Right lobe of liver (tissue), 6 donors: ENCODE measurements around the gene IQGAP3. TPM values are rescaled to one million over a fixed set of nuclear protein-coding genes. Genes with fewer than 3 reads are reported as not detected.
"Not testable (repeated sequence)": the region's sequence is repeated elsewhere in the genome, so short reads cannot be mapped to it uniquely, and the experiment has no call there.

Experiments used
- ATAC-seq, 4 donors: fragments of 200-7000 bp; cut with Tn5 transposase; one replicate each; pipeline ENCODE4 v1.9.1; 2020; ENCODE audit warnings: mild to moderate bottlenecking in 4 of 4, moderate library complexity in 4 of 4
- DNase-seq, 3 donors: peaks; one replicate each; pipeline ENCODE4 v3.0.0-alpha.2; 2020
- H3K27ac ChIP-seq, 3 donors: fragments of 200-600 bp; one replicate each; pipeline ENCODE4 v1.8.0; 2022
- H3K27me3 ChIP-seq, 2 donors: fragments of 200-600 bp; one replicate each; pipeline ENCODE4 v1.8.0; 2022
- H3K36me3 ChIP-seq, 4 donors: fragments of 200-600 bp; sonication (generic) in 1 of 4; one replicate each; pipeline versions ENCODE4 v1.5.1 to v1.8.0; 2017 to 2022; ENCODE audit warnings: control low read depth in 1 of 4
- H3K4me1 ChIP-seq, 4 donors: fragments of 200-600 bp; sonication (generic) in 1 of 4; one replicate each; pipeline versions ENCODE4 v1.5.1 to v1.8.0; 2017 to 2022; ENCODE audit warnings: control low read depth in 1 of 4
- H3K4me3 ChIP-seq, 3 donors: fragments of 200-600 bp; one replicate each; pipeline ENCODE4 v1.8.0; 2022
- H3K9me3 ChIP-seq, 4 donors: fragments of 200-600 bp; sonication (generic) in 1 of 4; one replicate each; pipeline versions ENCODE4 v1.5.1 to v1.8.0; 2017 to 2022; ENCODE audit warnings: control low read depth in 1 of 4
- CTCF ChIP-seq, 4 donors: fragments of 200-600 bp in 3 of 4; fragments of 450-650 bp in 1 of 4; IDR thresholded peaks; one replicate each; pipeline versions ENCODE4 v1.5.1 to v1.8.0; 2016 to 2022; ENCODE audit warnings: antibody characterized with exemption in 4 of 4, mild to moderate bottlenecking in 2 of 4
- POLR2A ChIP-seq: fragments of 450-650 bp; IDR thresholded peaks from one replicate; pipeline ENCODE4 v1.6.1; 2017; ENCODE audit warnings: antibody characterized with exemption, mild to moderate bottlenecking
- WGBS: methylation state at CpG from one replicate; pipeline ENCODE4 v1.1.6; 2018; ENCODE audit warnings: low coverage, low lambda C conversion rate; ENCODE audit not compliant: insufficient coverage; ENCODE audit errors: missing lambda C conversion rate; 5-methylcytosine and 5-hydroxymethylcytosine counted together
- intact Hi-C, 2 donors: fragments of 100-400 bp; cut with DNase I; formaldehyde crosslinking; loops; one replicate each; pipeline versions ENCODE4 v1.11.2 to v1.14.1; 2022
- total RNA-seq, 6 experiments: library from RNA; depleted of rRNA in 2 of 6; stranded (reverse); fragments of >200 nt in 2 of 6; fragmentation: NEBNext Ultra II Directional in 3 of 6; extraction: Animal tissue kit (Norgen Biotek cat#: 25700) in 3 of 6; gene quantifications; one replicate each; pipeline versions ENCODE4 v1.1.0 to v1.2.4, GENCODE V29; 2016 to 2023
- donor health status: DM: no; HTN: yes; CAD: no.
- donor health status: DM: no; HTN: no; CAD: no.
- donor health status: DM: no; HTN: no; CAD: no.
- donor health status: DM: no; HTN: yes; CAD: no.
- donor health status: DM: no; HTN: yes; CAD: no.

IQGAP3 gene
- total RNA-seq, 6 experiments from 2014 or later = 0.07 to 2.6 (median 0.95) TPM

DNA sequence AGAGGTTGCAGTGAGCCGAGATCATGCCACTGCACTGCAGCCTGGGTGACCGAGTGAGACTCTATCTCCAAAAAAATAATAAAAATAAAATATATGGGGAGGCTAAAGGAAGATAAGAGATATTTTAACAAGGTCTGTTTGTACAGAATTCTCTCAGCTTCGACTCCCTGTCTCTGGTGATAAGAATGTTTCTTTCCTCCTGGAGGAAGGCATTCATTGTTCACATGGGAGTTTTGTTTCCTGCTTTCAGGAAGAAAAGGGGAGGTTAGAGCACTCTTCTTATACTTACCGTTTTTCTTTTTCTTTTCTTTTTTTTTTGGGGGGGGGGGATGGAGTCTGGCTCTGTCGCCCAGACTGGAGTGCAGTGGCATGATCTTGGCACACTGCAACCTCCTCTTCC, 17.2 kb upstream of the IQGAP3 start:
- Histone ChIP-seq H3K36me3 (peaks cover 0 to 3% (median 0%) of the 10 kb centered on the region in 4 donors), H3K9me3 (no peaks in the 10 kb centered on the region), H3K4me1 (peaks cover 0 to 5% (median 0%) of the 10 kb centered on the region in 4 donors), H3K27ac (no peak overlapping the region), H3K27me3 (no peaks in the 10 kb centered on the region), H3K4me3 (no peak overlapping the region)
- DNase-seq (no peak), ATAC-seq (no peak)
- intact Hi-C loops = no loop called here
- TF ChIP-seq CTCF (IDR thresholded peaks at IDR 0.05) (no peak), POLR2A (no peak)
- WGBS = 33% methylated on average over 5 of the region's 5 CpGs

DNA sequence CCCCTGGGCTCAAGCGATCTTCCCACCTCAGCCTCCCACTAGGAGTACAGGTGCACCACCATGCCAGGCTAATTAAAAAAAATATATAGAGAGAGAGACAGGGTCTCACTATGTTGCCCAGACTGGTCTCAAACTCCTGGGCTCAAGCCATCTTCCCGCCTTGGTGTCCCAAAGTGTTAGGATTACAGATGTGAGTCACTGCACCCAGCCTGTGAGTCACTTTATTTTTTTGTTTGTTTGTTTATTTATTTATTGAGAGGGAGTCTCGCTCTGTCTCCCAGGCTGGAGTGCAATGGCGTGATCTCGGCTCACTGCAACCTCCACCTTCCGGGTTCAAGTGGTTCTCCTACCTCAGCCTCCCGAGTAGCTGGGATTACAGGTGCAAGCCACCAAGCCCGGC, 15.6 kb upstream of the IQGAP3 start:
- H3K4me3 ChIP-seq, H3K36me3 ChIP-seq, H3K9me3 ChIP-seq, H3K27ac ChIP-seq, intact Hi-C loops, H3K27me3 ChIP-seq, H3K4me1 ChIP-seq, DNase-seq, ATAC-seq: not testable (repeated sequence)
- 81% methylated on average over 7 of the region's 8 CpGs for WGBS

GRCh38 chr1:156586892-156587477, 14.6 kb upstream of the IQGAP3 start:
- intact Hi-C loops = no loop called here
- no peak for ATAC-seq
- no peak overlapping the region for H3K4me3 ChIP-seq
- no peaks in the 10 kb centered on the region for H3K9me3 ChIP-seq
- H3K36me3 ChIP-seq = no peaks in the 10 kb centered on the region
- H3K27me3 ChIP-seq = no peaks in the 10 kb centered on the region
- WGBS = 79% methylated on average over 2 of the region's 3 CpGs
- H3K27ac ChIP-seq = no peak overlapping the region
- H3K4me1 ChIP-seq = peaks cover 0 to 5% (median 0%) of the 10 kb centered on the region in 4 donors
- TF ChIP-seq CTCF (IDR thresholded peaks at IDR 0.05) = no peak
- TF ChIP-seq POLR2A = no peak
- DNase-seq = no peak

DNA sequence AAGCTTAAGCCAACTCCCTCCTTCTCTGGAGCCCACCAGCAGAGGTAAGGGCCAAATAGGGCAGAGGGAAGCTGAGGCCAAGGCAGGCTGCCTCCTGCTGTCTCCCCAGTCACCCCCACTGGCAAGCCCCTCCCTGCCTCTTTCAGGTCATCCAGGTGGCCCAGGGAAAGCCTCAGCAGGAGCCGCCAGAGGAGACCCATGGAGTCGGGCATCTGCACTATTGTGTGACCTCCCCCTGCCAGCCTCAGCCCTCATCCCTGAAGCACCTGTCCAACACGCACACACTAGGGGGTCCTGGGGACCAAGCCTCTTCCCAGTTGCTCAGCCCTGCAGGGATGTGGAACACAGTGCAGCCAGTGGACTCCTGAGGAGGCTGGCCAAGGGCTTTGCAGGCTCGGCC, 14.0 kb upstream of the IQGAP3 start:
- no peak for DNase-seq
- Histone ChIP-seq H3K27ac (no peak overlapping the region), H3K36me3 (no peaks in the 10 kb centered on the region), H3K4me1 (peaks cover 0 to 5% (median 0%) of the 10 kb centered on the region in 4 donors), H3K27me3 (no peaks in the 10 kb centered on the region), H3K4me3 (no peak overlapping the region), H3K9me3 (no peaks in the 10 kb centered on the region)
- intact Hi-C loops = no loop called here
- no peak for ATAC-seq
- TF ChIP-seq CTCF (IDR thresholded peaks at IDR 0.05) = no peak
- no peak for TF ChIP-seq POLR2A
- 80% methylated on average over 1 of the region's 4 CpGs for WGBS

DNA sequence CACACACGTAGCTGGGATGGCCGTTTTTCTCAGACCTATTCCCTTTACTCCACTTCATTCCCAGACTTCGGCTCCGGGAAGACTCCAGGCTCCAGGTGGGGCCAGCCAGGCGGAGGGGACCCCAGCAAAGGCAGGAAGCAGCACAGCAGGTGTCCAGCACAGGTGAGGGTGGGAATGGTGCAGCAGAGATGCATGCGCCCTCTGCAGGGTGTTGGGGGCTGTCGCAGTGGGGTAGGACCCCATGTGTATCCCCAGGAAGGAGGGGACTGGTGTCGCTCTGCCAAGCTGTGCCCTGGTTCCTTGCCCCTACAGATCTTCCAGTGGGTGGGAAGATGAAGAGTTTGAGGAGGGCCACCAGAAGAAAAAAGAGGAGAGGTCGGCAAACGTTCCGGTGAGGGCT, 12.4 kb upstream of the IQGAP3 start:
- DNase-seq = no peak
- intact Hi-C loops = no loop called here
- WGBS = 20% methylated on average over 6 of the region's 11 CpGs
- ATAC-seq = no peak
- no peak for TF ChIP-seq CTCF (IDR thresholded peaks at IDR 0.05)
- no peak for TF ChIP-seq POLR2A
- Histone ChIP-seq H3K36me3 (no peaks in the 10 kb centered on the region), H3K27ac (no peak overlapping the region), H3K4me3 (no peak overlapping the region), H3K4me1 (no peaks in the 10 kb centered on the region), H3K9me3 (no peaks in the 10 kb centered on the region), H3K27me3 (no peaks in the 10 kb centered on the region)
